Stimulated activated CD4-positive, alpha-beta T cell treated with anti-CD3 and anti-CD28 coated beads, TNF-alpha, amount 100 ng/mL, for 4 hours (primary cell): ENCODE measurements around the gene ATG4A.

ENCODE experiments used
- DNase-seq, 3 experiments: peaks; one replicate each; pipeline ENCODE4 v3.0.0-alpha.2; 2020; ENCODE audit warnings: low read depth in 3 of 3

The ATG4A gene

GRCh38 chrX:108122748-108123147 lies 31.2 kb downstream of the ATG4A start:
- DNase-seq: no peak

- no peak for DNase-seq
Measured at GRCh38 chrX:108123591-108124366, 32.2 kb downstream of the ATG4A start.

- no peak for DNase-seq
Measured at GRCh38 chrX:108126661-108127060, 35.1 kb downstream of the ATG4A start.

- DNase-seq: no peak
Measured at GRCh38 chrX:108127152-108127551, 35.6 kb downstream of the ATG4A start.

GRCh38 chrX:108130889-108131288 lies 39.3 kb downstream of the ATG4A start:
- DNase-seq: no peak

- no peak for DNase-seq
Measured at GRCh38 chrX:108131471-108131870, 39.9 kb downstream of the ATG4A start.

GRCh38 chrX:108132034-108132433 lies 40.5 kb downstream of the ATG4A start:
- no peak for DNase-seq

GRCh38 chrX:108132876-108133275 lies 41.3 kb downstream of the ATG4A start:
- no peak for DNase-seq

GRCh38 chrX:108134724-108135123 lies 43.1 kb downstream of the ATG4A start:
- no peak for DNase-seq

GRCh38 chrX:108138814-108139702 lies 47.5 kb downstream of the ATG4A start:
- DNase-seq: no peak

GRCh38 chrX:108148524-108148923 lies 56.9 kb downstream of the ATG4A start:
- no peak for DNase-seq

- DNase-seq: no peak
Measured at GRCh38 chrX:108156082-108156481, 64.5 kb downstream of the ATG4A start.

GRCh38 chrX:108156934-108157466 lies 65.4 kb downstream of the ATG4A start:
- no peak for DNase-seq

- no peak for DNase-seq
Measured at GRCh38 chrX:108157628-108158027, 66.0 kb downstream of the ATG4A start.

- DNase-seq: no peak
Measured at GRCh38 chrX:108159028-108159670, 67.6 kb downstream of the ATG4A start.

- no peak for DNase-seq
Measured at GRCh38 chrX:108160309-108160708, 68.7 kb downstream of the ATG4A start.

- DNase-seq: no peak
Measured at GRCh38 chrX:108162265-108162664, 70.7 kb downstream of the ATG4A start.

- no peak for DNase-seq
Measured at GRCh38 chrX:108163333-108164082, 71.9 kb downstream of the ATG4A start.

GRCh38 chrX:108165383-108166111 lies 74.0 kb downstream of the ATG4A start:
- no peak for DNase-seq

- DNase-seq: no peak
Measured at GRCh38 chrX:108167211-108167872, 75.8 kb downstream of the ATG4A start.
